GM21737 (cell line): ENCODE measurements around the gene FCAR.
"Not testable (repeated sequence)": the region's sequence is repeated elsewhere in the genome, so short reads cannot be mapped to it uniquely, and the experiment has no call there.

Experiments used
- ATAC-seq: cut with Tn5 transposase; IDR thresholded peaks from one replicate; pipeline ENCODE4 v1.9.1; 2021; ENCODE audit warnings: mild to moderate bottlenecking, moderate library complexity; ENCODE audit not compliant: unreplicated experiment

Gene FCAR

DNA sequence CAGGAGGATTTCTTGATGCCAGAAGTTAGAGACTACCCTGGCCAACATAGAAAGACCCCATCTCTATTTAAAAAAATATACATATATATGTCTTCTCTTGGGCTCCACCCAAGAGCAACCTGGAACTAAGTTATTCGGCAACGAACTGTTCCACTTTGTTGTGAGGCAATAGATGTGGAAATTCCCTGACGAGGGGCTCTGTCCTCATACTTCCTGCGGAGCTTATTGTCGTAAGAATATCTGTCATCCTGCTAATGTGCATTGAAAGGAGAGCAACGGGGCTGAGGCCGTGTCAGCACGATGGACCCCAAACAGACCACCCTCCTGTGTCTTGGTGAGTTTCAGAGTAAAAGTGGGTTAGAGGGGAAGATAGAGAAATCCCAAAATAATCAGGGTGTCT is at the start of gene FCAR:
Gene FCAR (plus strand): TSS at position 246 of the 400 bp plus-strand sequence. CDS start 55 bp downstream, at position 301.
- no peak for ATAC-seq

DNA sequence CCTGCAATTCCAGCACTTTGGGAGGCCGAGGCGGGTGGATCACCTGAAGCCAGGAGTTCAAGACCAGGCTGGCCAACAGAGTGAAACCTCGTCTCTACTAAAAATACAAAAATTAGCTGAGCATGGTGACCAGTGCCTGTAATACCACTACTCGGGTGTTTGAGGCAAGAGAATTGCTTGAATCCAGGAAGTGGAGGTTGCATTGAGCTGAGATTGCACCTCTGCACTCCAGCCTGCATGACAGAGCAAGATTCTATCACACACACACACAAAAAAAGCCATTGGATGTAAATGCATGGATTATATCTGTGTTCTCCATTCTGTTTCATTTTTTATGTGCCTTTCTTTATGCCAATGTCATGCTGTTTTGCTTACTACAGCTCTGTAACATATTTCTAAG is 49.6 kb upstream of the FCAR start:
- ATAC-seq = not testable (repeated sequence)

GRCh38 chr19:54825326-54825725 is 48.7 kb upstream of the FCAR start:
- not testable (repeated sequence) for ATAC-seq

DNA sequence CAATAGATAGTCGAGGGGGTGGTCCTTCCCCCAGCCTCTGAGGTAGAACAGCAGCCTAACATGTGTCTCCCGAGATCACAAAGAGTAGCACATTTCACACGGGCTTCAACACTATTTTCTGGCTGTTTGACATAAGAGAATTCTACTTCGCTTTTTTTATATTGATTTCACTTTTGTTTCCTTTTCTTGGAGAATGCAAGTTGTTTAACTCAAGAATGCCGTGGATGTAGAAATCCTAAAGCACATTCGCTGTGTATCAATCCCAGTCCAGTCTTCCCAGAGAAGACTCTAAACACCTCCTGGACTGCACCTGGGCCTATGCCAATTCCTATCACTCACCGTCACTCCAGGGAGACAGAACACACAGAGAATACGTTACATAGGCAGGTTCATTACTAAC is 46.0 kb upstream of the FCAR start:
- ATAC-seq = not testable (repeated sequence)

DNA sequence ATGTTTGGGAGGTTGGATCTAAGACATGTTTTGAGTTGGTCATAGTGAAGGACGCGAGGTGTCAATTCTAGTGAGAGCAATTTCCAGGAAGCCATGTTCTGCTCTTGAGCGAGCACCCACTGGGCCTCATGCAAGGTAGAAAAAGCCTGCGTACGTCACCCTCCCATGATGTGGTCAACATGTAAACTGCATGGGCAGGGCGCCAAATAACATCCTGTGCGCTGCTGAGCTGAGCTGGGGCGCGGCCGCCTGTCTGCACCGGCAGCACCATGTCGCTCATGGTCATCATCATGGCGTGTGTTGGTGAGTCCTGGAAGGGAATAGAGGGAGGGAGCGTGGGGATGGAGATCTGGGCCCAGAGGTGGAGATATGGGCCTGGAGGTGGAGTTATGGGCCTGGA is 41.5 kb upstream of the FCAR start, which contains the start of gene KIR2DS4:
Gene KIR2DS4 (plus strand): TSS at position 181 of the 400 bp plus-strand sequence.
- ATAC-seq = not testable (repeated sequence)

GRCh38 chr19:54835126-54835525 is 38.9 kb upstream of the FCAR start:
- ATAC-seq = not testable (repeated sequence)

- ATAC-seq = not testable (repeated sequence)
These were observed 36.5 kb upstream of the FCAR start for GRCh38 chr19:54837522-54837921.

GRCh38 chr19:54843171-54843570 is 30.9 kb upstream of the FCAR start:
- not testable (repeated sequence) for ATAC-seq

- ATAC-seq = not testable (repeated sequence)
These were observed 23.9 kb upstream of the FCAR start, which contains the start of gene KIR3DL2 for GRCh38 chr19:54850061-54850640. Gene KIR3DL2 (plus strand): TSS chr19:54850443. CDS start chr19:54850476, 33 bp downstream.

- ATAC-seq = no peak
These were observed 23.1 kb upstream of the FCAR start for GRCh38 chr19:54850930-54851329.

DNA sequence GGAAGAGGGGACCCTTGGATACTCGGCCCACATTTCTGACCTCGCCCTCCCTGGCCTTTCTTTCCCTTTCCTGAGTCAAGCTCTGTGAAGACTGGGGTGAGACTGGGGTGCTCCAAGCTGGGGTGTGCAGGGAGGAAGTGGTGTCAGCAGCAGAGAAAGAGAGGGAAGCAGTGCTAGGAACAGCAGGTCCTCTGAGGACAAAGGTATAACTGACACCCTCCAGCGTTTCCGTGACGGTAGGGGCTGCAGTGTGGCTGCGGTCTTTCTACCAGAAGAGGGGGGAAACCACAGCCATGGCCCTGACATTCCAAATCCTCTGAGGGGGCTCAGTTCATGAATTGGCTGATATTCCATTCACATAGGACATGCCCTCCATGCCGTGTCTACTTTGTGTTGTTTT is 22.7 kb upstream of the FCAR start:
- no peak for ATAC-seq

DNA sequence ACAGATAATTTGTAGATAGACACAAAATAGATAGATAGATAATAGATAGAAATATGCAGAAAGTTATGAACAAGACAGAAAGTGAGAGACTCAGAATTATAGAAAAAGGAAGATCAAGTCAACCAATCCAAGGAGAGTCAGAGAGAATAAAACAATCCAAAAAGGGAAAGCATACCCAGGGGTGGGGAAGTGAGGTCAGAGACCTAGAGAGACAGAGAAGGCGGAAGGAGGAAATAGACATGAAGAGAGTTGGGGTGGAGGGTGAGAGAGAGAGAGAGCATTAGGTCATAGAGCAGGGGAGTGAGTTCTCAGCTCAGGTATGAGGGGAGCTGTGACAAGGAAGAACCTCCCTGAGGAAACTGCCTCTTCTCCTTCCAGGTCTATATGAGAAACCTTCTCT is 18.8 kb upstream of the FCAR start:
- not testable (repeated sequence) for ATAC-seq

DNA sequence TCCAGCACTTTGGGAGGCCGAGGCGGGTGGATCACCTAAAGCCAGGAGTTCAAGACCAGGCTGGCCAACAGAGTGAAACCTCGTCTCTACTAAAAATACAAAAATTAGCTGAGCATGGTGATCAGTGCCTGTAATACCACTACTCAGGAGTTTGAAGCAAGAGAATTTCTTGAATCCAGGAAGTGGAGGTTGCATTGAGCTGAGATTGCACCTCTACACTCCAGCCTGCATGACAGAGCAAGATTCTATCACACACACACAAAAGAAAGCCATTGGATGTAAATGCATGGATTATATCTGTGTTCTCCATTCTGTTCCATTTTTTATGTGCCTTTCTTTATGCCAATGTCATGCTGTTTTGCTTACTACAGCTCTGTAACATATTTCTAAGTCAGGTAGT is 15.6 kb upstream of the FCAR start:
- ATAC-seq = not testable (repeated sequence)

- ATAC-seq = not testable (repeated sequence)
These were observed 14.6 kb upstream of the FCAR start for GRCh38 chr19:54859421-54859820.

DNA sequence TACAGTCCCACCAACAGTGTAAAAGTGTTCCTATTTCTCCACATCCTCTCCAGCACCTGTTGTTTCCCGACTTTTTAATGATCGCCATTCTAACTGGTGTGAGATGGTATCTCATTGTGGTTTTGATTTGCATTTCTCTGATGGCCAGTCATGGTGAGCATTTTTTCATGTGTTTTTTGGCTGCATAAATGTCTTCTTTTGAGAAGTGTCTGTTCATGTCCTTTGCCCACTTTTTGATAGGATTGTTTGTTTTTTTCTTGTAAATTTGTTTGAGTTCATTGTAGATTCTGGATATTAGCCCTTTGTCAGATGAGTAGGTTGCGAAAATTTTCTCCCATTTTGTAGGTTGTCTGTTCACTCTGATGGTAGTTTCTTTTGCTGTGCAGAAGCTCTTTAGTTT is 10.6 kb upstream of the FCAR start:
- not testable (repeated sequence) for ATAC-seq

GRCh38 chr19:54871696-54872095 is 2.3 kb upstream of the FCAR start:
- no peak for ATAC-seq

DNA sequence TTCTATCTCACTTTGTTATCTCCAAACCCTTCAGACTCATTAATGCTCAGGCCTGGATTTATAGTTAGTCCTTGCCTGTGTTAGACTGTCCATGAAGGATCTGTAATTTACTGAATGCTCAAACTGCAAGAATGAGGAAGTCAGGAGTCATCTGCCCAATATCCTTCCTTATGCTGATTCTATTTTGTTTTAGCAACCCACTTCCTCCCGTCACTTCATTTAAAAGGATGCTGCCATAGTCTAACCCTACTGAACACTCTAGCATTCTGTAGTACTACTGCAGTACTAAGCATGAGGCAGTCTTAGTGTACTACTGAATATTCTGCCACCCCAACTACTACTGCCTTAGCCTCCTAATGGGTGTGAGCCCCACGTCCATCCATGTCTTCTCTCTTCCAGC is 1.5 kb downstream of the FCAR start:
- ATAC-seq = no peak

DNA sequence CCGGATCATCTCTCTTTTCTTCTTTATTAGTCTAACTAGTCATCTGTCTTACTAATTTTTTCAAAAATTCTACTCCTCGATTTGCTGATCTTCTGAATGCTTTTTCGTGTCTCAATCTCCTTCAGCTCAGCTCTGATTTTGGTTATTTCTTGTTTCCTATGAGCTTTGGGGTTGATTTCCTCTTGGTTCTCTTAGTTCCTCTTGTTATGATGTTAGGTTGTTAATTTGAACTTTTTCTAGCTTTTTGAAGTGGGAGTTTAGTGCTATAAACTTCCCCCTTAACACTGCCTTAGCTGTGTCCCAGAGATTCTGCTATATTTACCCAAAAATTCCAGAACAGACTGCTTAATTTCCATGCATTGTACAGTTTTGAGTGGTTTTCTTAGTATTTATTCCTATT is 3.4 kb downstream of the FCAR start:
- no peak for ATAC-seq

DNA sequence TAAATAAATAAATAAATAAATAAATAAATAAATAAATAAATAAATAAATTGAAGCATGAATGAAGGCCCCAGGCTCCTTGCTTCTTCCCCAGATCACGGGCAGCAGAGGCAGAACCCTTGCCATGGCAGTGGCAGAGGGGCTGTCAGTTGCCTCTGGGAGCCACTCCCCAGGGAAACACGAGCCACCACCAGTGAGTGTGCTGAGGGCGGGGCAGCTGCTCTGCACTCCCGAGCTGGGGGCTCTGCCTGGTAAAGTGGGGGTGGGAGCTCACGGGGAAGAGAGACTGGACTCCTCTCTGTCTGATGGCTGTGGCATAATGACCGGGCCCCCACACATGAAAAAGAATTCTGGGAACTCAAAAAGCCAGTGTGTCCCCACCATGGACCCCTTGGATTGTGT is 7.8 kb downstream of the FCAR start:
- ATAC-seq = no peak

DNA sequence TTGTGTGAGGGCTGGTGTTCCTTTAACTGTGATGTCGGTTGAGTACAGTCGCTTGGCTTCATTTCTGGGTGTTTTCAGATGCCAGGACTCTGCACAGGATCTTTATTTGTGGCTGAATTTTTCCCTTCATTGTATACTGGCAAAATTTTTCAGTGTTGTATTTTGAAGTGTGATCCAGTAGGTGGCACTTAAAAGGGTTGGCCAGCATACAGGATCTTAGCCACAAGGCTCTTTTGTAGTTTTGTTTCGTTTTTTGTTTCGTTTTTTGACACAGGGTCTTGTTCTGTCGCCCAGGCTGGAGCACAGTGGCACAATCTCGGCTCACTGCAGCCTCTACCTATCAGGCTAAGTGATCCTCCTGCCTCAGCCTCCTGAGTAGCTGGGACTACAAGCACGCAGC is 8.7 kb downstream of the FCAR start:
- no peak for ATAC-seq

DNA sequence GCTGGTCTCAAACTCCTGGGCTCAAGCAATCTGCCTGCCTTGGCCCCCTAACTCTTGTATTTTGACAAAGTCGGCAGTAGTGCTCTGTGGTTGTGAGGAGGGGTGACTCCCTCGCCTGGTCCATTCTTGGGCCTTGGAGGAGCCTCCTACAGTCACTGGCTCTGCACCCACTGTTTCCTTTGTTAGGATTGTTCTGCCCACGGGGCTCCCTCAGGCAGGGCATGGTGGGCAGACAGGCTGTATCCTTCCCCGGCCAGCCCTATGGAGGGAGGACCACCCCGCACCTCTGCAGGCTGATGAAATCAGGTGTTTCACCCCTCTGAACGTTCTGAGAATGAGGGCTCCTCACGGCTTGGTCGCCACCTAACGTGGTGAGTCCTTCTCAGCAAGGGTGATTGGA is 9.2 kb downstream of the FCAR start:
- no peak for ATAC-seq

DNA sequence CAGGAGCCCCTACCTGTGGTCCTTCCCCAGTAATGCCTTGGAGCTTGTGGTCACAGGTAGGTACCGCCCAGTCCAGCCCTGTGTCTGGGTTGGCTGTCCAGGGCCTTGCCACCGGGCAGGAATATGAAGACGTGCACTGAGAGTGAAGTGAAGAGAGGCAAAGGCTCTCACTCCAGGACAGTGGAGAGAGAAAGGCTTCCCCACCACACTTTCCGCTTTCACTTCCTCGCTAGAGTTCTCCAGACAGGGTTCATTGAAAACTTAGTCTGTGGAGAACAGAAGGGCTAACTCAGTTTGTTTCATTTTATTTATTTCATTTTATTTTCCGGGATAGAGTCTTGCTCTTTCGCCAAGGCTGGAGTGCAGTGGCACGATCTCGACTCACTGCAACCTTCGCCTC is 14.2 kb downstream of the FCAR start:
- no peak for ATAC-seq

- no peak for ATAC-seq
These were observed 15.5 kb downstream of the FCAR start for GRCh38 chr19:54889566-54889965.
